ENCODE results near the gene THSD8. TPM values are rescaled to one million over a fixed set of nuclear protein-coding genes. Genes with fewer than 3 reads are reported as not detected.
A peak's percentile ranks its signal among the peaks of the same experiment; 100 is the strongest.

The THSD8 gene
- total and polyA plus RNA-seq, 2 experiments from 2014 or later: 10.8 TPM; not detected in 1

- in situ Hi-C loops (cut with MboI): no loop called here
- Histone ChIP-seq H3K27me3 (replicated peaks; ENCODE audit: insufficient read depth) (no peaks in the 10 kb centered on the region), H3K4me3 (no peak overlapping the region), H3K9me2 (ENCODE audit: insufficient read depth) (no peaks in the 10 kb centered on the region), H2AFZ (no peak overlapping the region), H3K27ac (no peak overlapping the region), H3K36me3 (ENCODE audit: low read depth) (no peaks in the 10 kb centered on the region), H3K4me2 (ENCODE audit: unreplicated experiment) (no peak overlapping the region), H3F3A (ENCODE audit: insufficient read depth) (no peaks in the 10 kb centered on the region), H4K20me1 (ENCODE audit: insufficient read depth) (no peaks in the 10 kb centered on the region), H3K4me1 (ENCODE audit: insufficient read depth) (no peaks in the 10 kb centered on the region), H3K9ac (no peak overlapping the region), H3K9me3 (ENCODE audit: low read depth) (no peaks in the 10 kb centered on the region), H3K79me2 (ENCODE audit: insufficient read depth) (no peaks in the 10 kb centered on the region)
- no peak for TF ChIP-seq EZH2 (IDR thresholded peaks at IDR 0.05; ENCODE audit: insufficient read depth, poor library complexity, severe bottlenecking)
- no peak for TF ChIP-seq EZH2phosphoT487 (IDR thresholded peaks at IDR 0.05; ENCODE audit: insufficient read depth, low read depth)
- 76 to 86% methylated on average over 2 of the region's 2 CpGs for WGBS, 2 experiments (ENCODE audit: low coverage in 1 of 2, low lambda C conversion rate in 2 of 2, missing lambda C conversion rate in 2 of 2)
- DNase-seq: peak; percentile 43
Observed at GRCh38 chr19:12821761-12822160, 19.9 kb downstream of the THSD8 start.

GRCh38 chr19:12825254-12826131 is 23.6 kb downstream of the THSD8 start:
- in situ Hi-C loops (cut with MboI): no loop called here
- no peak for TF ChIP-seq EZH2 (IDR thresholded peaks at IDR 0.05; ENCODE audit: insufficient read depth, poor library complexity, severe bottlenecking)
- TF ChIP-seq EZH2phosphoT487 (IDR thresholded peaks at IDR 0.05; ENCODE audit: insufficient read depth, low read depth): no peak
- Histone ChIP-seq H2AFZ (peak overlapping the region; percentile 39; the same call in 1 of the 2 replicates), H3K4me2 (ENCODE audit: unreplicated experiment) (no peak overlapping the region), H3F3A (ENCODE audit: insufficient read depth) (no peaks in the 10 kb centered on the region), H3K9me3 (ENCODE audit: low read depth) (no peaks in the 10 kb centered on the region), H3K4me3 (peak overlapping the region; percentile 12; the same call in 1 of the 2 replicates), H3K4me1 (ENCODE audit: insufficient read depth) (no peaks in the 10 kb centered on the region), H3K9me2 (ENCODE audit: insufficient read depth) (no peaks in the 10 kb centered on the region), H3K9ac (no peak overlapping the region), H4K20me1 (ENCODE audit: insufficient read depth) (no peaks in the 10 kb centered on the region), H3K27me3 (replicated peaks; ENCODE audit: insufficient read depth) (no peaks in the 10 kb centered on the region), H3K36me3 (ENCODE audit: low read depth) (no peaks in the 10 kb centered on the region), H3K79me2 (ENCODE audit: insufficient read depth) (no peaks in the 10 kb centered on the region), H3K27ac (no peak overlapping the region)
- peak; percentile 44 for DNase-seq
- 8 to 9% methylated on average over 38 to 46 of the region's 46 CpGs for WGBS, 2 experiments (ENCODE audit: low coverage in 1 of 2, low lambda C conversion rate in 2 of 2, missing lambda C conversion rate in 2 of 2)

- H3K9me3 ChIP-seq (ENCODE audit: low read depth): no peaks in the 10 kb centered on the region
- 5 to 6% methylated on average over 22 to 23 of the region's 23 CpGs for WGBS, 2 experiments (ENCODE audit: low coverage in 1 of 2, low lambda C conversion rate in 2 of 2, missing lambda C conversion rate in 2 of 2)
- no peaks in the 10 kb centered on the region for H3K4me1 ChIP-seq (ENCODE audit: insufficient read depth)
- peak; percentile 29 for DNase-seq
- in situ Hi-C loops (cut with MboI): no loop called here
- no peaks in the 10 kb centered on the region for H3F3A ChIP-seq (ENCODE audit: insufficient read depth)
- H2AFZ ChIP-seq: no peak overlapping the region
- H3K4me2 ChIP-seq (ENCODE audit: unreplicated experiment): no peak overlapping the region
- no peaks in the 10 kb centered on the region for H4K20me1 ChIP-seq (ENCODE audit: insufficient read depth)
- peaks cover 7% of the 10 kb centered on the region; the same call in 1 of the 2 replicates for H3K27me3 ChIP-seq (replicated peaks; ENCODE audit: insufficient read depth)
- H3K36me3 ChIP-seq (ENCODE audit: low read depth): no peaks in the 10 kb centered on the region
- H3K4me3 ChIP-seq: no peak overlapping the region
- TF ChIP-seq EZH2phosphoT487 (IDR thresholded peaks at IDR 0.05; ENCODE audit: insufficient read depth, low read depth) (no peak), EZH2 (IDR thresholded peaks at IDR 0.05; ENCODE audit: insufficient read depth, poor library complexity, severe bottlenecking) (no peak)
- no peaks in the 10 kb centered on the region for H3K79me2 ChIP-seq (ENCODE audit: insufficient read depth)
- H3K27ac ChIP-seq: no peak overlapping the region
- H3K9me2 ChIP-seq (ENCODE audit: insufficient read depth): no peaks in the 10 kb centered on the region
- no peak overlapping the region for H3K9ac ChIP-seq
Observed at GRCh38 chr19:12828494-12828893, 26.6 kb downstream of the THSD8 start.

- no peaks in the 10 kb centered on the region for H3K79me2 ChIP-seq (ENCODE audit: insufficient read depth)
Observed at GRCh38 chr19:12833418-12833737, 31.5 kb downstream of the THSD8 start.

More at GRCh38 chr19:12833418-12833737, 31.5 kb downstream of the THSD8 start:
- no peaks in the 10 kb centered on the region for H3K9me3 ChIP-seq (ENCODE audit: low read depth)
- H3K27me3 ChIP-seq (replicated peaks; ENCODE audit: insufficient read depth): peaks cover 42% of the 10 kb centered on the region
- H3K36me3 ChIP-seq (ENCODE audit: low read depth): no peaks in the 10 kb centered on the region
- no peak overlapping the region for H3K27ac ChIP-seq
- no peaks in the 10 kb centered on the region for H4K20me1 ChIP-seq (ENCODE audit: insufficient read depth)
- no peak for DNase-seq
- no peaks in the 10 kb centered on the region for H3K9me2 ChIP-seq (ENCODE audit: insufficient read depth)
- TF ChIP-seq EZH2phosphoT487 (IDR thresholded peaks at IDR 0.05; ENCODE audit: insufficient read depth, low read depth) (no peak), EZH2 (IDR thresholded peaks at IDR 0.05; ENCODE audit: insufficient read depth, poor library complexity, severe bottlenecking) (no peak)
- WGBS, 2 experiments (ENCODE audit: low coverage in 1 of 2, low lambda C conversion rate in 2 of 2, missing lambda C conversion rate in 2 of 2): 0 to 4% methylated on average over 2 to 4 of the region's 5 CpGs
- H2AFZ ChIP-seq: no peak overlapping the region
- H3F3A ChIP-seq (ENCODE audit: insufficient read depth): 0 out of 2 replicates have a peak, but pooled peaks cover 11% of the 10 kb centered on the region
- H3K4me1 ChIP-seq (ENCODE audit: insufficient read depth): no peaks in the 10 kb centered on the region
- no peak overlapping the region for H3K9ac ChIP-seq
- H3K4me3 ChIP-seq: no peak overlapping the region
- in situ Hi-C loops (cut with MboI): no loop called here
- no peak overlapping the region for H3K4me2 ChIP-seq (ENCODE audit: unreplicated experiment)

All from GM23248 (cell line).